ENCODE data around the gene IL13RA2. TPM values are rescaled to one million over a fixed set of nuclear protein-coding genes. Genes with fewer than 3 reads are reported as not detected.

The IL13RA2 gene
- total RNA-seq, 1 experiment from 2014 or later, result 8.1 TPM

GRCh38 chrX:114959729-114960128, 57.7 kb downstream of the IL13RA2 start:
- H3K9me3 ChIP-seq (ENCODE audit: low read length), result no peaks in the 10 kb centered on the region
- intact Hi-C loops (cut with micrococcal nuclease), result loop anchor here (5.0 kb wide), 3 partner anchors 188 to 347 kb away; no protein-coding TSS in a partner anchor
- no peak overlapping the region for H3K27ac ChIP-seq (ENCODE audit: low read length)
- no peak overlapping the region for H3K4me2 ChIP-seq (ENCODE audit: low read length)
- no peak for TF ChIP-seq EZH2 (IDR thresholded peaks at IDR 0.05; ENCODE audit: low read length, unreplicated experiment)
- peak; percentile 68 for TF ChIP-seq CTCF (conservative IDR thresholded peaks at IDR 0.05; ENCODE audit: low read depth, low read length)
- H3K4me1 ChIP-seq (ENCODE audit: insufficient read depth, low read length), result no peaks in the 10 kb centered on the region
- no peak overlapping the region for H2AFZ ChIP-seq (ENCODE audit: low read length)
- no peaks in the 10 kb centered on the region for H4K20me1 ChIP-seq (ENCODE audit: low read length)
- ChIA-PET CTCF (interaction anchor here (0.6 to 1.2 kb wide), 3 partner anchors 333 to 798 kb away, joined by 3 to 4 read pairs (median 3); no protein-coding TSS in a partner anchor), POLR2A (ENCODE audit: unreplicated experiment) (no interaction called here)
- H3K79me2 ChIP-seq (ENCODE audit: low read length), result no peaks in the 10 kb centered on the region
- no TSS peak for BruUV-seq (replicated peaks)
- no peak overlapping the region for H3K4me3 ChIP-seq (ENCODE audit: low read length)
- no peak overlapping the region for H3K9ac ChIP-seq (ENCODE audit: low read length)
- no peaks in the 10 kb centered on the region for H3K9me2 ChIP-seq (replicated peaks; ENCODE audit: low read length)
- H3F3A ChIP-seq (ENCODE audit: low read length, unreplicated experiment), result no peaks in the 10 kb centered on the region
- no peak for ATAC-seq
- DNase-seq, result peak; percentile 52
- no peaks in the 10 kb centered on the region for H3K27me3 ChIP-seq (ENCODE audit: low read length)
- no peaks in the 10 kb centered on the region for H3K36me3 ChIP-seq (ENCODE audit: low read depth, low read length)

Other genes with a start within 250 kb of the IL13RA2 start
- not detected in 2 replicates for gene RBMXL3, start 171.8 kb upstream of the IL13RA2 start, total RNA-seq (2014; rRNA removed)
- 0.11 TPM in 1 of 2 replicates, not detected in the other for gene LRCH2, start 216.5 kb upstream of the IL13RA2 start, total RNA-seq (2014; rRNA removed)